SU-DHL-6 (cell line): ENCODE measurements around the gene KDM3A.

Source experiments
- H2AFZ ChIP-seq: fragments of 200-600 bp; sonication (generic); 2 replicates; pipeline ENCODE4 v1.6.1; 2014; ENCODE audit warnings: low read depth, mild to moderate bottlenecking, moderate library complexity, mixed read lengths, antibody characterized with exemption, low read length; ENCODE audit not compliant: severe bottlenecking
- H3F3A ChIP-seq: fragments of 200-600 bp; shearing (Covaris generic); 2 replicates; pipeline ENCODE4 v1.6.0; 2016; ENCODE audit warnings: antibody characterized with exemption, mild to moderate bottlenecking; ENCODE audit not compliant: insufficient read depth
- H3K27ac ChIP-seq: fragments of 200-600 bp; sonication (generic); 2 replicates; pipeline ENCODE4 v1.5.1; 2016; ENCODE audit warnings: low read depth, mild to moderate bottlenecking, low read length, moderate library complexity, mixed read lengths
- H3K27me3 ChIP-seq: fragments of 200-600 bp; sonication (generic), shearing (Covaris generic); 2 replicates; pipeline ENCODE4 v1.6.0; 2014; ENCODE audit warnings: mild to moderate bottlenecking, low read length
- H3K36me3 ChIP-seq: fragments of 200-600 bp; sonication (generic); 2 replicates; pipeline ENCODE4 v1.6.1; 2014; ENCODE audit warnings: mild to moderate bottlenecking, low read length, mixed read lengths
- H3K4me2 ChIP-seq: fragments of 300-600, 200-600 bp; shearing (Covaris generic), sonication (generic); 2 replicates; pipeline ENCODE4 v1.6.0; 2014; ENCODE audit warnings: low read length, low read depth, mild to moderate bottlenecking; ENCODE audit not compliant: poor library complexity, severe bottlenecking
- H3K4me3 ChIP-seq: fragments of 200-600 bp; sonication (generic); 2 replicates; pipeline ENCODE4 v1.5.1; 2014; ENCODE audit warnings: antibody characterized with exemption, low read length, mild to moderate bottlenecking, mixed read lengths; ENCODE audit not compliant: insufficient read depth, poor library complexity, severe bottlenecking
- H3K79me2 ChIP-seq: fragments of 200-600 bp; sonication (generic); 2 replicates; pipeline ENCODE4 v1.6.1; 2014; ENCODE audit warnings: mild to moderate bottlenecking, low read length, moderate library complexity; ENCODE audit not compliant: insufficient read depth
- H3K9ac ChIP-seq: fragments of 200-600 bp; sonication (generic); 2 replicates; pipeline ENCODE4 v1.7.0; 2014; ENCODE audit warnings: mild to moderate bottlenecking, low read length
- H3K9me2 ChIP-seq: fragments of 200-600 bp; sonication (generic); replicated peaks from 2 replicates; pipeline ENCODE4 v1.6.1; 2014; ENCODE audit warnings: low read length; ENCODE audit not compliant: insufficient read depth
- H3K9me3 ChIP-seq: fragments of 200-600 bp; sonication (generic); 2 replicates; pipeline ENCODE4 v1.6.1; 2014; ENCODE audit warnings: low read length, mixed read lengths; ENCODE audit not compliant: insufficient read depth
- H4K20me1 ChIP-seq: fragments of 200-600 bp; sonication (generic); 2 replicates; pipeline ENCODE4 v1.6.1; 2014; ENCODE audit warnings: low read depth, mild to moderate bottlenecking, antibody characterized with exemption, low read length, moderate library complexity, mixed read lengths
- CTCF ChIP-seq: fragments of 200-600 bp; sonication (generic); IDR thresholded peaks from one replicate; pipeline ENCODE4 v1.5.1; 2017; ENCODE audit warnings: antibody characterized with exemption, mild to moderate bottlenecking, low read length, moderate library complexity; ENCODE audit not compliant: insufficient read depth, poor library complexity, severe bottlenecking
- EZH2phosphoT487 ChIP-seq: fragments of 200-600 bp; sonication (generic), shearing (Covaris generic); conservative IDR thresholded peaks from 2 replicates; pipeline ENCODE4 v1.6.1; 2018; ENCODE audit warnings: mild to moderate bottlenecking, antibody characterized with exemption, low read length, moderate library complexity, mixed read lengths

Gene KDM3A

GRCh38 chr2:86510436-86510933, 69.3 kb downstream of the KDM3A start:
- Histone ChIP-seq H3K36me3 (no peaks in the 10 kb centered on the region), H3F3A (no peaks in the 10 kb centered on the region), H3K4me3 (no peak overlapping the region), H3K9ac (no peak overlapping the region), H4K20me1 (no peaks in the 10 kb centered on the region), H3K4me2 (no peak overlapping the region), H2AFZ (no peak overlapping the region), H3K27ac (no peak overlapping the region), H3K9me3 (no peaks in the 10 kb centered on the region), H3K27me3 (no peaks in the 10 kb centered on the region), H3K9me2 (no peaks in the 10 kb centered on the region), H3K79me2 (no peaks in the 10 kb centered on the region; the same call in 1 of the 2 replicates)
- TF ChIP-seq EZH2phosphoT487 (no peak), CTCF (no peak)

DNA sequence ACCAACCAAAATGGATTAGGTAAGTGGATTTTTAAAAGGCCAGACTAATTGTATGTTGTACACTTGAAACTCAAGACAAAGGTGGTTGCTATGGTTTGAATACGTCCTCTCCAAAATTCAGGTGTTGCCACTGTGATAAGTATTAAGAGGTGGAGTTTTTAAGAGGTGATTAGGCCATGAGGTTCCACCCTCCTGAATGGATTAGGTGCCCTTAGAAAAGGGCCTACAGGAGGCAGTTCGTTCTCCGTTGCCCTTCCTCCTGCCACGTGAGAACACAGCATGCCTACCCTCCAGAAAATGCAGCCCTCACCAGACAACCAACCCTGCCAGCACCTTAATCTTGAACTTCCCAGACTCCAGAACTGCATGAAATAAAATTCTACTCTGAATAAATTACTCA, 70.9 kb downstream of the KDM3A start:
- TF ChIP-seq CTCF = no peak
- no peak for TF ChIP-seq EZH2phosphoT487
- Histone ChIP-seq H3K36me3 (no peaks in the 10 kb centered on the region), H3F3A (no peaks in the 10 kb centered on the region), H2AFZ (no peak overlapping the region), H3K79me2 (no peaks in the 10 kb centered on the region; the same call in 1 of the 2 replicates), H3K27ac (no peak overlapping the region), H3K9me3 (no peaks in the 10 kb centered on the region), H3K9ac (no peak overlapping the region), H4K20me1 (no peaks in the 10 kb centered on the region), H3K9me2 (no peaks in the 10 kb centered on the region), H3K4me3 (no peak overlapping the region), H3K27me3 (no peaks in the 10 kb centered on the region), H3K4me2 (no peak overlapping the region)

- Histone ChIP-seq H2AFZ (no peak overlapping the region), H3F3A (no peaks in the 10 kb centered on the region), H3K27me3 (no peaks in the 10 kb centered on the region), H4K20me1 (no peaks in the 10 kb centered on the region), H3K27ac (no peak overlapping the region), H3K79me2 (no peaks in the 10 kb centered on the region; the same call in 1 of the 2 replicates), H3K9me2 (no peaks in the 10 kb centered on the region), H3K4me3 (no peak overlapping the region), H3K9me3 (no peaks in the 10 kb centered on the region), H3K36me3 (no peaks in the 10 kb centered on the region), H3K9ac (no peak overlapping the region), H3K4me2 (no peak overlapping the region)
- TF ChIP-seq EZH2phosphoT487 = no peak
- no peak for TF ChIP-seq CTCF
Measured at GRCh38 chr2:86512892-86513291, 71.7 kb downstream of the KDM3A start.
